GM18499 (cell line): Measurements from ENCODE around the gene PRKAG2.

Experiments
- ATAC-seq: cut with Tn5 transposase; IDR thresholded peaks from one replicate; pipeline ENCODE4 v1.9.1; 2021; ENCODE audit warnings: moderate number of reproducible peaks; ENCODE audit not compliant: insufficient read depth, unreplicated experiment

Gene PRKAG2

GRCh38 chr7:151822541-151823181 is 54.3 kb downstream of the PRKAG2 start:
- ATAC-seq: no peak

GRCh38 chr7:151821806-151822540 is 54.9 kb downstream of the PRKAG2 start:
- ATAC-seq: no peak

GRCh38 chr7:151821226-151821625 is 55.7 kb downstream of the PRKAG2 start:
- no peak for ATAC-seq

- ATAC-seq: no peak
These were observed 56.3 kb downstream of the PRKAG2 start for GRCh38 chr7:151820491-151821105.

GRCh38 chr7:151819866-151820265 is 57.0 kb downstream of the PRKAG2 start:
- no peak for ATAC-seq

- ATAC-seq: no peak
These were observed 58.0 kb downstream of the PRKAG2 start for GRCh38 chr7:151818674-151819519.

GRCh38 chr7:151817981-151818673 is 58.8 kb downstream of the PRKAG2 start:
- ATAC-seq: no peak

- ATAC-seq: no peak
These were observed 59.6 kb downstream of the PRKAG2 start for GRCh38 chr7:151817315-151817690.

GRCh38 chr7:151816562-151817314 is 60.2 kb downstream of the PRKAG2 start:
- no peak for ATAC-seq

- ATAC-seq: no peak
These were observed 61.5 kb downstream of the PRKAG2 start for GRCh38 chr7:151815419-151815818.

GRCh38 chr7:151814400-151815009 is 62.4 kb downstream of the PRKAG2 start:
- ATAC-seq: no peak

- ATAC-seq: no peak
These were observed 62.9 kb downstream of the PRKAG2 start for GRCh38 chr7:151813997-151814396.

GRCh38 chr7:151813445-151813844 is 63.5 kb downstream of the PRKAG2 start:
- ATAC-seq: no peak

GRCh38 chr7:151812967-151813366 is 63.9 kb downstream of the PRKAG2 start:
- ATAC-seq: no peak

- no peak for ATAC-seq
These were observed 66.3 kb downstream of the PRKAG2 start for GRCh38 chr7:151810441-151811232.

- ATAC-seq: no peak
These were observed 67.1 kb downstream of the PRKAG2 start for GRCh38 chr7:151809864-151810170.

- no peak for ATAC-seq
These were observed 67.6 kb downstream of the PRKAG2 start for GRCh38 chr7:151809146-151809863.
